ENCODE measurements around the gene CRYBB3.
"Not testable (repeated sequence)": the region's sequence is repeated elsewhere in the genome, so short reads cannot be mapped to it uniquely, and the experiment has no call there.

The CRYBB3 gene

GRCh38 chr22:25207553-25208157 lies 8.0 kb downstream of the CRYBB3 start:
- DNase-seq (ENCODE audit: low read depth) = no peak

- no peak for DNase-seq (ENCODE audit: low read depth)
Measured at GRCh38 chr22:25208328-25208727, 8.7 kb downstream of the CRYBB3 start.

- DNase-seq (ENCODE audit: low read depth) = no peak
Measured at GRCh38 chr22:25208743-25209505, 9.3 kb downstream of the CRYBB3 start.

GRCh38 chr22:25210793-25211192 lies 11.1 kb downstream of the CRYBB3 start:
- DNase-seq (ENCODE audit: low read depth) = no peak

GRCh38 chr22:25212337-25212736 lies 12.7 kb downstream of the CRYBB3 start:
- DNase-seq (ENCODE audit: low read depth) = no peak

- no peak for DNase-seq (ENCODE audit: low read depth)
Measured at GRCh38 chr22:25213221-25213620, 13.6 kb downstream of the CRYBB3 start.

GRCh38 chr22:25216230-25216629 lies 16.6 kb downstream of the CRYBB3 start:
- DNase-seq (ENCODE audit: low read depth) = no peak

- no peak for DNase-seq (ENCODE audit: low read depth)
Measured at GRCh38 chr22:25219211-25219689, 19.6 kb downstream of the CRYBB3 start, which contains the start of gene CRYBB2. Gene CRYBB2, plus strand, starts transcription at chr22:25219639. Its CDS starts 1,791 bp downstream, at chr22:25221430.

GRCh38 chr22:25219948-25220442 lies 20.3 kb downstream of the CRYBB3 start:
- no peak for DNase-seq (ENCODE audit: low read depth)

GRCh38 chr22:25221790-25222189 lies 22.1 kb downstream of the CRYBB3 start:
- no peak for DNase-seq (ENCODE audit: low read depth)

- DNase-seq (ENCODE audit: low read depth) = no peak
Measured at GRCh38 chr22:25223269-25223850, 23.7 kb downstream of the CRYBB3 start.

GRCh38 chr22:25228822-25229221 lies 29.2 kb downstream of the CRYBB3 start:
- no peak for DNase-seq (ENCODE audit: low read depth)

GRCh38 chr22:25230760-25231159 lies 31.1 kb downstream of the CRYBB3 start:
- not testable (repeated sequence) for DNase-seq (ENCODE audit: low read depth)

GRCh38 chr22:25232301-25232700 lies 32.6 kb downstream of the CRYBB3 start:
- peak; percentile 11 for DNase-seq (ENCODE audit: low read depth)

GRCh38 chr22:25233706-25234105 lies 34.0 kb downstream of the CRYBB3 start:
- not testable (repeated sequence) for DNase-seq (ENCODE audit: low read depth)

- DNase-seq (ENCODE audit: low read depth) = peak; percentile 36
Measured at GRCh38 chr22:25235547-25236290, 36.1 kb downstream of the CRYBB3 start.

- no peak for DNase-seq (ENCODE audit: low read depth)
Measured at GRCh38 chr22:25236417-25236816, 36.8 kb downstream of the CRYBB3 start.

GRCh38 chr22:25237503-25237902 lies 37.8 kb downstream of the CRYBB3 start:
- no peak for DNase-seq (ENCODE audit: low read depth)

- not testable (repeated sequence) for DNase-seq (ENCODE audit: low read depth)
Measured at GRCh38 chr22:25238058-25238457, 38.4 kb downstream of the CRYBB3 start.

- not testable (repeated sequence) for DNase-seq (ENCODE audit: low read depth)
Measured at GRCh38 chr22:25255169-25255568, 55.5 kb downstream of the CRYBB3 start.
